ENCODE measurements around the gene SLC66A2.

Gene SLC66A2

DNA sequence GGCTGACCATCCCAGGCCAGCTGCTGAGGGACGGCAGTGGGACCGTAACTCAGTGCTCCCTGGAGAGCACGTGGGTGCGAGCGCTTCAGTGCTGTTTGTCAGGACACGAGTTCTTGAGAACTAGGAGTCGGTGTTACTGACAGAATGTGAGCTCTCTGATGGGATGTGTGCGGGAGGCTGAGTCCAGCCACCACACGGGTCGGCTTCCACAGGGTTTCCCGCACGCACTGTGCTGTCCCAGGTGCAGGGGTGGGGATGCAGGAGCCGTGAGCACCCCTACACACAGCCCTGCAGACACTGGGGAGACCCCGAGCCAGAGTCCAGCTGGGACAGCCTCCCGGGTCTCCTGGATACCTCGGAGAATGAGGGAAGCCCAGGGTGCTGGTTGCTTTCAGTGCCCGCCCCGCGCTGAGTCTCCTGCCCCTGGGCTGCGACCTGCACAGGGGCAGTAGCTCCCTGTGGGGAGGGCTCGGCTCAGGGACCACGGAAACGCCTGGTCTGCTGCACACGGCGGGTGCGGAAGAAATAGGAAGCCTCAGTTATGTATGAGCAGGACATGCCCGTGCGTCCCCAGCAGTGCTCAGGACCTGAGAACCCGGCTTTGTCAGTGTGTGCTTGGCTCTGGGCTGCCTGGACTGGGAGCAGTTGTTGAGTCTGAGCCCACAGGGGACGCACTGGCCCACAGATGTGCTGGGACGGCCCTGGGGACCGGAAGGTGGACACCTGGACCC is 82.5 kb downstream of the SLC66A2 start:
- TF ChIP-seq GATA2 (IDR thresholded peaks at IDR 0.05; ENCODE audit: low read depth, low read length) (no peak), GATA3 (IDR thresholded peaks at IDR 0.05; ENCODE audit: low read depth, low read length) (no peak)

DNA sequence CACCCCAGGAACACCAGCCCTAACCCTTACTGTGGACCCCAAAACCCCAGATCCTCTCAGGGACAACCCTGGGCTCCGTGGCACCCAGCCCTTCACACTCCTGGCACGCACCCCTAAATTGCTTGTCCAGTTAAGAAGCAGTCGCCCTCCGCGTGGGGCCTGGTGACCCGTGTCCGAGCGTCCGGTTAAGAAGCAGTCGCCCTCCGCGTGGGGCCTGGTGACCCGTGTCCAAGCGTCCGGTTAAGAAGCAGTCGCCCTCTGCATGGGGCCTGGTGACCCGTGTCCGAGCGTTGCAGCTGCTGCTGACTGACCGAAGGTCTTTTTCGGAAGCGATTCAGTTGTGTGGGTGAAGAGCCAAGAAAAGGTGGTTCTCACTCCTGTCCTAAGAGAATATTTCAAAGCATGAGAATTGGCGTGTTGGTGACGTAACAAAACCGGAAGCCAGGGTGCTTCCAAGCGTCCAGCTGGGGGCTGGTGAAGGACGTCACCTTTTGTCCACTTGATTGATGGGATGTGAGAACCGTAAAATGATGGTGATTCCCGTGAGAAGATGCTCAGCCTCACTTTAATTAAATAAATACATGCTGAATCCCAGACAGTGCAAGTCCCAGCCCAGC is 83.2 kb downstream of the SLC66A2 start:
- no peak for TF ChIP-seq GATA3 (IDR thresholded peaks at IDR 0.05; ENCODE audit: low read depth, low read length)
- no peak for TF ChIP-seq GATA2 (IDR thresholded peaks at IDR 0.05; ENCODE audit: low read depth, low read length)

DNA sequence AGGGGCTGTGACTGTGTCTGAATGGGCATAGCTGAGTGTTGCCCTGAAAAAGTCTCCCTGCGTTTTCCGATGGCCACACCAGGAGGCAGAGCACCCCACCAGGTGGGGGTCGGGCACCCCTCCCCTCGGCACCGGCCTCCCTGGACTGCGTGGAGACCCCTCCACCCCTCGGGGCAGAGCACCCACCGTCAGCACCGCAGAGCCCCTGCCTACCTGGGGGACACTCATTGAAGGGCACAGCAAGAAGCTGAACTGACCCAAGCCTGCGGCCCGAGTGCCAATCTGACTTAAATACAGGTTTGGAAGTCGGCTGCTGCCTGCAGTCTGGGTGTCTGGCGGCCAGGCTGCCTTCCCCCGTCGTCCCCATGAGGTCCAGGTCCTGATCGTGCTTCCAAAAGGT is 83.8 kb downstream of the SLC66A2 start:
- TF ChIP-seq GATA3 (IDR thresholded peaks at IDR 0.05; ENCODE audit: low read depth, low read length) (no peak), GATA2 (IDR thresholded peaks at IDR 0.05; ENCODE audit: low read depth, low read length) (no peak)

DNA sequence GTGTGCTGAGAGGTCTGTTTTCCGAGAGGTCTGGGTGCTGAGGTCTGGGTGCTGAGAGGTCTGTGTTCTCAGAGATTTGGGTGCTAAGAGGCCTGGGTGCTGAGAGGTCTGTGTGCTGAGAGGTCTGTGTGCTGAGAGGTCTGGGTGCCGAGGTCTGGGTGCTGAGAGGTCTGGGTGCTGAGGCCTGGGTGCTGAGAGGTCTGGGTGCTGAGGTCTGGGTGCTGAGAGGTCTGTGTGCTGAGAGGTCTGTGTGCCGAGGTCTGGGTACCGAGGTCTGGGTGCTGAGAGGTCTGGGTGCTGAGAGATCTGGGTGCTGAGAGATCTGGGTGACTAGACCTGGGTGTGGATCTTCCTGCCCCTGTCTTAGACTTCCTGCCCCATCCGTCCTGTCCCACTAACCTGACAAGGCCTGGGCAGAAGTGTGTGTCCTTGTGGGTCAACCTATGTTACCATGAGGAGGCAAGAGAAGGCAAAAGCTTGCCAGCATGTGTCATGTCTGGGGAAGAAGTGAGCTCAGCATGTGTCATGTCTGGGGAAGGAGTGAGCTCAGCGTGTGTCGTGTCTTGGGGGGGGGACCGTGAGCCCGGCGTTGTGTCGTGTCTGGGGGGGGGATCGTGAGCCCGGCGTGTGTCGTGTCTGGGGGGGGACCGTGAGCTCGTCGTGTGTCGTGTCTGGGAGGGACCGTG is 84.4 kb downstream of the SLC66A2 start:
- no peak for TF ChIP-seq GATA2 (IDR thresholded peaks at IDR 0.05; ENCODE audit: low read depth, low read length)
- no peak for TF ChIP-seq GATA3 (IDR thresholded peaks at IDR 0.05; ENCODE audit: low read depth, low read length)

DNA sequence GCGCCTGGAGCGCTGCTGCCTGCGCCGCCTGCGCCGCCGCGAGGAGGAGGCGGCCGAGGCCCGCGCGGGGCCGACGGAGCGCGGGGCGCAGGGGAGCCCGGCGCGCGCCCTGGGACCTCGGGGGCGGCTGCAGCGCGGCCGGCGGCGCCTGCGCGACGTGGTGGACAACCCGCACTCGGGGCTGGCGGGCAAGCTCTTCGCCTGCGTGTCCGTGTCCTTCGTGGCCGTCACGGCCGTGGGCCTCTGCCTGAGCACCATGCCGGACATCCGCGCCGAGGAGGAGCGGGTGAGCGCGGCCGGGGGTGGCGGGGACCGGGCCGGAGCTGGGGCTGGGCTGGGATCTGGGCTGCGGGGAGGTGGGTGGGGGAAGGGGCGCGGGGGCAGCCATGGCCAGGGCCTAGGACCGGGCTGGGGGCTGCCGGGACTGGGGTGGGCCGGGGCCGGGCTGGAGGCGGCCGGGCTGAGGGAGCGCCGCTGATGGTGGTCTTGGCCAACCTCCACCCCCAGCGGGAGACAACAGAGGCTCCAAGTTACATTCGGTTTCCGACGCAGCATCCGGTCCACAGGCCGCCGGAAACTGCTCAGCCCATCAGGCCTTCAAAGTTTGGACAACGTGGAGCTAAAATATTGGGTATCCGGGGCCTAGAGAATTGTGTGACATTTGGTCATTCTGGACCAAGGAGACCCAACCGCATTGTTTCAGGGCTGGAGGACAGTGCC is 87.3 kb downstream of the SLC66A2 start:
- TF ChIP-seq GATA3 (IDR thresholded peaks at IDR 0.05; ENCODE audit: low read depth, low read length) (no peak), GATA2 (IDR thresholded peaks at IDR 0.05; ENCODE audit: low read depth, low read length) (no peak)

DNA sequence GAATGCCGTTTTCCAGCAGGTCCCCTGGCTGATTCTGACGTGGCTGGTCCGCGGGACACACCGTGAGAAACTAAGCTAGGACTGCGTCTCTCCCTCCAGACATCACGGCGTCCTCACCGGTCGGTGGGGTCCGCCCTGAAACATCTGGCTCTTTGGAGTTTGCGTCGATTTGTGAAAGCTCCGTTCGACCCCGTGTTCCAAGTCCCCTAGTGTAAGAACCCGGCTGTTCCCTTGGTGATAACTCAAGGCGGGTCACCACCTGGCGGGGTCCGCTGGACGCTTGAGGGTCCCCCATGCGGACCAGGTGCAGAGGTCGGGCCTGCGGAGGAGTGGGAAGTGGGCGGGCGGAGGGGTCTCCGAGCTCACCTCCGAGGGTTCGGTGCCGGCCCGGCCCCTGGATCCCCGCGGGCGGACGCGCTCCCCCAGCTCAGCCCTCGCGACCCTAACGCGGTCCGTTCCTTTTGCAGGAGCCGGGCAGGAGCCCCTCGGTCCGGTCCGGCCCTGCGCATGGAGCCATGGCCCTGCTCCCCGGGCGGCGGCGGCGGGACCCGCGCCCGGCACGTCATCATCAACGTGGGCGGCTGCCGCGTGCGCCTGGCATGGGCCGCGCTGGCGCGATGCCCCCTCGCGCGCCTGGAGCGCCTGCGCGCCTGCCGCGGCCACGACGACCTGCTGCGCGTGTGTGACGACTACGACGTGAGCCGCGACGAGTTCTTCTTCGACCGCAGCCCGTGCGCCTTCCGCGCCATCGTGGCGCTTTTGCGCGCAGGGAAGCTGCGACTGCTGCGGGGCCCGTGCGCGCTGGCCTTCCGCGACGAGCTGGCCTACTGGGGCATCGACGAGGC is 88.1 kb downstream of the SLC66A2 start:
- TF ChIP-seq GATA2 (IDR thresholded peaks at IDR 0.05; ENCODE audit: low read depth, low read length) = no peak
- TF ChIP-seq GATA3 (IDR thresholded peaks at IDR 0.05; ENCODE audit: low read depth, low read length) = no peak

DNA sequence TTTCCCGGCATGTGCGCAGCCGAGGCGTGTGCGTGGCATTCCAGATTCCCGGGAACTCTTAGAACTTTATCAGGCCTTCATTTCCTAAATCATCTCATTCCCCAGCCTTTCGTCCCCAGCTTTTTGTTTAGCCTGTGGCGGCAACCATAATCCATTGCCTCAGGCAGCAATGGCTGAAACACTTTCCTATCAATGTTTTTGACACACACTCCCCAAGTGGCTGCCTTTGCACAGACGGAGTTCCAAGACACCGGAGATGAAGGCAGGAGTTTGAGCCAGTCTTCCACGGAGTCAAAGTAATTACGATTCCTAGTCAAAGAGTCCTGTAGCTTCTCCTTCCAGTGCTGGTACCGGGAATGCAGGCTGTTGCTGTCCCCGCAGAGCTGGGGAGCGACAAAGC is 88.9 kb downstream of the SLC66A2 start:
- no peak for TF ChIP-seq GATA3 (IDR thresholded peaks at IDR 0.05; ENCODE audit: low read depth, low read length)
- TF ChIP-seq GATA2 (IDR thresholded peaks at IDR 0.05; ENCODE audit: low read depth, low read length) = no peak

DNA sequence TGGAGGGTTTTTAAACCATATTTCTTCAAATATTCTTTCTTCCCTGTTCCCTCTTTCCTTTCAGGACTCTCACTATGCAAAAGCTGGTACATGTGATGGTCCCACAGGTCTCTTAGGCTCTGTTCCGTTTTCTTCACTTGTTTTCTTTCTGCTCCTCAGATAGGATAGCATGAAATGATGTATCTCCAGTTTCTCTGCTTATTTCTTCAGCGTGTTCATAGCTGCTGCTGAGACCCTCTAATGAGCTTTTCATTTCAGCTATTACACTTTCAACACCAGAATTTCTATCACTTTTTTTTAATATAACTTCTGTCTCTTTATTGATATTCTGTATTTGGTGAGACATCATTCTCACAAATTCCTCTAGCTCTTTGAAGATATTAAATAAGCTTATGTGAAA is 89.8 kb downstream of the SLC66A2 start:
- TF ChIP-seq GATA2 (IDR thresholded peaks at IDR 0.05; ENCODE audit: low read depth, low read length) (no peak), GATA3 (IDR thresholded peaks at IDR 0.05; ENCODE audit: low read depth, low read length) (no peak)

DNA sequence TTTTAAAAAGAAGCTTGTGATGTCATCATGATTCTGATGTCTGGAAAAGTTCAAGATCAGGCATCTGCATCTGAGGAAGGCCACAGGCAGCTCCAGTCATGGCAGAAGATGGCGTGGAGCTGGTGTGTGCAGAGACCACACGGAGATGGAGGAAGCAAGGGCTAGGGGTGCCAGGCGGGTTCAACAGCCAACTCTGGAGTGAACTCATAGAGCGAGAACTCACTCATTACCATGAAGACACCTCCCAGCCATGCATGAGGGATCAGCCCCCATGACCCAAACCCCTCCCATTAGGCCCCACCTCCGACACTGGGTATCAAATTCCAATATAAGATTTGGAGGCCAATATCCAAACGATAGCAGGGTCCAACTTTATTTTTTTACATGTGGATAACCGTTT is 92.1 kb downstream of the SLC66A2 start:
- no peak for TF ChIP-seq GATA3 (IDR thresholded peaks at IDR 0.05; ENCODE audit: low read depth, low read length)
- TF ChIP-seq GATA2 (IDR thresholded peaks at IDR 0.05; ENCODE audit: low read depth, low read length) = no peak

DNA sequence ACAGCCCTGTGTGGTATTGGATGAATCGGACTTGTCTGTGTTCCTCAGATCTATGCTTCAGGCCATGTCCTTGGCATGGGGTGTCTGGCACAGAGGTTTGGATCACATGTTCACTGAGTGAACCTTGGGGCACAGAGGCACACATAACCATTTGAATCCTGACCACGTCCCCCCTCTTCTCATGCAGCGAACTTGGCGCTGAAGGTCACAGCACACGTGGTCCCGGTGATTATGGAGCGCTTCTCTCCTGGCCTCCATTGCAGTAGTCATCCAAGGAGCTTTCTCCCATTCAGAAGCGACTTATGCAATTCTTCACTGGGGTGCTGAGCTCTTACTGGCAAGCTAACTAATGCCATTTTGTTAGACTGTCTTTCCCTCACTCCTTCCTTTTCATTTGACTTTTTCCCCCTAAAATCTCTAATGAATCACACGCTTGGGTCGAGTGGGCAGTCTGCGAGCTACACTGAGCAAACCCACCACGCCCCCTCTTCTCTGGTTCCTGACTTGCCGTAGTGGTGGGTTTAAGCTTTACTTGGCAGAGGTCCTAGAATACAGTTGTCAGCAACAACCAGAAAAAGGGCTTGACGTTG is 94.3 kb downstream of the SLC66A2 start:
- TF ChIP-seq GATA3 (IDR thresholded peaks at IDR 0.05; ENCODE audit: low read depth, low read length) = no peak
- no peak for TF ChIP-seq GATA2 (IDR thresholded peaks at IDR 0.05; ENCODE audit: low read depth, low read length)

DNA sequence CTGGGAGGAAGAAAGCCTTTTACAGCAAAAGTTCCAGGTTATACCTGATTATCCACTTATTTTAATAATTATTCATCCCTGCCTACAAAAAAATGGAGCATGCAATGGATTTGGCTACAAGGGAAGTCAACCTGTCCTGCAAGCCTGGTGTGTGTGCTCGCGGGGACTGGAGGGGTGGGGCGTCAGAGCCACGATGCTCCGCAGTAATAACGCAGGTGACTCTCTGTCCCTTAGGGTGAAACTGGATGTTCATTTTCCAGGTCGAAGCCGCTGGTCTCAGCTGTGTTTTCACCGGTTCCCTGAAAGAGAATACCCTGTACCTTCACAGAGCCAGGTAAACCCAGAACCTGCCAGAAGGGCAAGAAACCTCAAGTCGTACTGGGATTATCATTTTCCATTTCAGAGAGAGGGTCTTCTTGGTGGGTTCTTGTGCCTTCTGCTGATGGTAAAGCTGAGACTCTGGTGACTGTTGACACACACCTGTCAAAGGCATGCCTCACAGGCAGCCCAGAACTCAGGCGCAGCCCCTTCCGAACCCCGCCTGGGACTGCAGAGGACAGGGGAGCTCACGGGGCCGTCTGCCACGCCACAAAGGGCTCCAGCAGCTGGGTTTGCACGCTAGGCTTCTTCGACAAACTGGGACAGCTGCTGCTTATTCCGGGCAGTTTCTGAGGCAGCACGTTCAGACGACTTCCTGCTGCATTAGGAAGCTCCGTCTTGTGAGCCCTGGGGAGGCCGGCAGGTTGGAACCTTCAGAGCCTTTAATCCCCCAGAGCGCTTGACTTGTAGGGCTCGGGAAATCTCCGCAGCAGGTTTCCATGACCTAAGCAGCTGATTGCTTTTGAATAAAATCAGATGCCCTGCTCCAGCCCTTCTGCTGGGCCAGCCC is 95.1 kb downstream of the SLC66A2 start:
- no peak for TF ChIP-seq GATA3 (IDR thresholded peaks at IDR 0.05; ENCODE audit: low read depth, low read length)
- no peak for TF ChIP-seq GATA2 (IDR thresholded peaks at IDR 0.05; ENCODE audit: low read depth, low read length)
